ENCODE measurements around the gene ERBB2. TPM values are rescaled to one million over a fixed set of nuclear protein-coding genes. Genes with fewer than 3 reads are reported as not detected.
A peak's percentile ranks its signal among the peaks of the same experiment; 100 is the strongest.

ERBB2 gene
- total and polyA plus RNA-seq, 4 experiments from 2014 or later = 0.55 to 4.5 (median 4.1) TPM; not detected in 1

- Histone ChIP-seq H3K27ac (ENCODE audit: low read depth, low read length) (no peak overlapping the region), H3K4me3 (ENCODE audit: low read length in 2 of 2) (no peak overlapping the region), H3K9me3 (ENCODE audit: control insufficient read depth in 1 of 2, low read length in 2 of 2) (no peaks in the 10 kb centered on the region), H3K27me3 (ENCODE audit: insufficient read depth, low read length) (no peaks in the 10 kb centered on the region), H3K36me3 (ENCODE audit: insufficient read depth, low read length) (peaks cover 33% of the 10 kb centered on the region), H3K4me1 (ENCODE audit: insufficient read depth, low read length) (peaks cover 10% of the 10 kb centered on the region)
- Mint-ChIP-seq H3K4me3 (no peak overlapping the region), H3K27me3 (no peaks in the 10 kb centered on the region), H3K4me1 (peaks cover 18 to 45% (median 23%) of the 10 kb centered on the region in 4 donors), H3K9me3 (peaks cover 0 to 4% (median 0%) of the 10 kb centered on the region in 8 donors), H3K27ac (peak overlapping the region in 1 of 7 donors; percentile 55), H3K36me3 (peaks cover under 1 to 39% of the 10 kb centered on the region in 2 donors)
- intact Hi-C loops (cut with micrococcal nuclease) = no loop called here
- CTCF ChIA-PET (ENCODE audit: partially characterized antibody) = interaction anchor here (0.7 to 7.2 kb wide), 23 partner anchors 10 to 410 kb away, joined by 3 to 102 read pairs (median 5); partner anchors contain the start of genes IKZF3, MIEN1, PNMT and STARD3
- POLR2A ChIA-PET (ENCODE audit: partially characterized antibody) = interaction anchor here (1.2 to 1.8 kb wide), 2 partner anchors 15 to 35 kb away, joined by 3 to 5 read pairs; no protein-coding TSS in a partner anchor
- no peak for DNase-seq
Observed at GRCh38 chr17:39655105-39655504, 44.8 kb upstream of the ERBB2 start.

DNA sequence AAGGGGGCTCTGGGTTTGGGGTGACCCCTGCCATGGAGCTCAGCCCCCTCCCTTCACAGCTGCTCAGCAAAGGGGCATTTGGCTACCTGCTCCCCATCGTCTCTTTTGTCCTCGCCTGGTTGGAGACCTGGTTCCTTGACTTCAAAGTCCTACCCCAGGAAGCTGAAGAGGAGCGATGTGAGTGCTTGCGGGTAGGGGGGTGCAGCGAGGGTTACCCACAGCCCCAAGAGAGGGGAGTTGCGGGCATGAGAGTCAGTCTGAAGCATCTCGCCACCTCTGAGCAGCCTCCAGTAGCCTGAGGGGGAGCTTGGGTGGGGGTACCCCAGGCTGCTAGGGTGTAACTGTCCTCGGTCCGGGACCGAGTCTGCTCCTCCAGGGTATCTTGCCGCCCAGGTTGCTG, 41.5 kb upstream of the ERBB2 start:
- ChIA-PET CTCF (ENCODE audit: partially characterized antibody) (no interaction called here), POLR2A (ENCODE audit: partially characterized antibody) (no interaction called here)
- peaks cover 55% of the 10 kb centered on the region for H3K36me3 ChIP-seq (ENCODE audit: insufficient read depth, low read length)
- intact Hi-C loops (cut with micrococcal nuclease) = no loop called here
- Mint-ChIP-seq H3K4me1 (peaks cover 4 to 23% (median 7%) of the 10 kb centered on the region in 4 donors), H3K27ac (no peak overlapping the region), H3K9me3 (no peaks in the 10 kb centered on the region), H3K36me3 (peaks cover 8 to 53% of the 10 kb centered on the region in 2 donors), H3K27me3 (no peaks in the 10 kb centered on the region), H3K4me3 (no peak overlapping the region)
- no peaks in the 10 kb centered on the region for H3K27me3 ChIP-seq (ENCODE audit: insufficient read depth, low read length)
- no peaks in the 10 kb centered on the region for H3K9me3 ChIP-seq (ENCODE audit: control insufficient read depth in 1 of 2, low read length in 2 of 2)
- H3K4me3 ChIP-seq (ENCODE audit: low read length in 2 of 2) = no peak overlapping the region
- H3K4me1 ChIP-seq (ENCODE audit: insufficient read depth, low read length) = peaks cover 5% of the 10 kb centered on the region
- no peak for DNase-seq
- H3K27ac ChIP-seq (ENCODE audit: low read depth, low read length) = no peak overlapping the region

GRCh38 chr17:39658760-39659159, 41.1 kb upstream of the ERBB2 start:
- no peaks in the 10 kb centered on the region for H3K9me3 Mint-ChIP-seq
- peaks cover 3 to 19% (median 5%) of the 10 kb centered on the region in 4 donors for H3K4me1 Mint-ChIP-seq
- no peaks in the 10 kb centered on the region for H3K27me3 ChIP-seq (ENCODE audit: insufficient read depth, low read length)
- H3K27ac Mint-ChIP-seq = peak overlapping the region in 1 of 7 donors; percentile 48
- ChIA-PET POLR2A (ENCODE audit: partially characterized antibody) (no interaction called here), CTCF (ENCODE audit: partially characterized antibody) (no interaction called here)
- H3K36me3 ChIP-seq (ENCODE audit: insufficient read depth, low read length) = peaks cover 55% of the 10 kb centered on the region
- H3K4me3 ChIP-seq (ENCODE audit: low read length in 2 of 2) = no peak overlapping the region
- intact Hi-C loops (cut with micrococcal nuclease) = no loop called here
- H3K4me1 ChIP-seq (ENCODE audit: insufficient read depth, low read length) = peaks cover under 1% of the 10 kb centered on the region
- H3K27ac ChIP-seq (ENCODE audit: low read depth, low read length) = no peak overlapping the region
- no peak overlapping the region for H3K4me3 Mint-ChIP-seq
- no peaks in the 10 kb centered on the region for H3K27me3 Mint-ChIP-seq
- no peaks in the 10 kb centered on the region for H3K9me3 ChIP-seq (ENCODE audit: control insufficient read depth in 1 of 2, low read length in 2 of 2)
- peaks cover 8 to 51% of the 10 kb centered on the region in 2 donors for H3K36me3 Mint-ChIP-seq
- DNase-seq = no peak

DNA sequence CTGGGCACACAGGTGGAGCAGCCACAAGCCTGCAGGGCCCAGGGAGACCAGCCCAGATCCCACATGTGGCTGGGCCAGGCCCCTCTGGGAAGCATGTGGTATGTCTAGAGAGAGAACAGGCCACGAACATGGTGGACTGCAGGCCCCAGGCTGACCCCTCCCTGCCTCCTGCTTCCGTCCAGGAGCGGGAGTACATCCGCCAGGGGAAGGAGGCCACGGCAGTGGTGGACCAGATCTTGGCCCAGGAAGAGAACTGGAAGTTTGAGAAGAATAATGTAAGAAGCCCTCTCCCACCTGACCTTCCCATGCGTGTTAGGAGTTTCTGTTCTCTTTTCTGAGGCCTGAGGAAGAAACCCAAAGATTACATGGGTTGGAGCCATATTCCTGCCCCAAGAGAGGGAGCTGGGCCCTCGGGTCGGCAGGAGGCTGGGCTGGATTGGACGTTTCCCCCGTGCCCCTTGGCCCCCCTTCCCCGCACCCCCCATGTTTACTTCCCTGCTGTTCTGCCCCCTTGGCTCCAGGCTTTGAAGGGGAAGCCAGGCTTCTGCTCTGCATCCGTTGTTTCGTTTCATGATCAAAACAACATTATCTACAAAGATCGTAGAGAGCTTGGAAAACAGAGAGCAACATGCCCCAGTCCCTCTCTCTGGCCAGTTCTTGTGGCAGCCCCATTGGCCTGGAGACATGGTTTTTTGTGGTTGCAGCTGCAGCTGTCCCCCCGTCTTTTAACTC, 40.4 kb upstream of the ERBB2 start:
- intact Hi-C loops (cut with micrococcal nuclease) = no loop called here
- Histone ChIP-seq H3K4me3 (ENCODE audit: low read length in 2 of 2) (no peak overlapping the region), H3K27me3 (ENCODE audit: insufficient read depth, low read length) (no peaks in the 10 kb centered on the region), H3K36me3 (ENCODE audit: insufficient read depth, low read length) (peaks cover 55% of the 10 kb centered on the region), H3K9me3 (ENCODE audit: control insufficient read depth in 1 of 2, low read length in 2 of 2) (no peaks in the 10 kb centered on the region), H3K4me1 (ENCODE audit: insufficient read depth, low read length) (no peaks in the 10 kb centered on the region), H3K27ac (ENCODE audit: low read depth, low read length) (no peak overlapping the region)
- Mint-ChIP-seq H3K9me3 (no peaks in the 10 kb centered on the region), H3K27me3 (no peaks in the 10 kb centered on the region), H3K36me3 (peaks cover 8 to 50% of the 10 kb centered on the region in 2 donors), H3K4me3 (no peak overlapping the region), H3K27ac (peak overlapping the region in 1 of 7 donors; percentile 12), H3K4me1 (peaks cover 3 to 15% (median 4%) of the 10 kb centered on the region in 4 donors)
- DNase-seq = no peak
- ChIA-PET CTCF (ENCODE audit: partially characterized antibody) (interaction anchor here (1.1 to 1.6 kb wide), 2 partner anchors 9 to 36 kb away, joined by 3 to 8 read pairs; partner anchors contain the start of gene PNMT), POLR2A (ENCODE audit: partially characterized antibody) (no interaction called here)

DNA sequence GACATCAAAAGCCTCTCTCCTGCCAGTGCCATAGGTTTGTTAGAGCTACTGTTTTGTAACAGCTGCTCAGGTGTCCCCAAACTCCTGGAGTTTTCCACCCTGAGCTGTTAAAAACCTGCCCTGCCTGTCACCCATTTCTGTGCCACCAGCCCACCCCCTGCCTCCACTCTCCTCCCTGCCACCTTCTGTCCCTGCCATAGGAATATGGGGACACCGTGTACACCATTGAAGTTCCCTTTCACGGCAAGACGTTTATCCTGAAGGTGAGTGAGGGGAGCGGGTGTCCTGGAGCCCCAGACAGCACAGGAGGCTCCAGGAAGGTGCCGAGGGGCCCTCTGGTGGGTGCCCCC, 39.9 kb upstream of the ERBB2 start:
- Histone ChIP-seq H3K4me3 (ENCODE audit: low read length in 2 of 2) (no peak overlapping the region), H3K36me3 (ENCODE audit: insufficient read depth, low read length) (peaks cover 55% of the 10 kb centered on the region), H3K9me3 (ENCODE audit: control insufficient read depth in 1 of 2, low read length in 2 of 2) (no peaks in the 10 kb centered on the region), H3K27me3 (ENCODE audit: insufficient read depth, low read length) (no peaks in the 10 kb centered on the region), H3K4me1 (ENCODE audit: insufficient read depth, low read length) (no peaks in the 10 kb centered on the region), H3K27ac (ENCODE audit: low read depth, low read length) (no peak overlapping the region)
- intact Hi-C loops (cut with micrococcal nuclease) = no loop called here
- Mint-ChIP-seq H3K27me3 (no peaks in the 10 kb centered on the region), H3K4me1 (peaks cover 1 to 10% (median 4%) of the 10 kb centered on the region in 4 donors), H3K4me3 (no peak overlapping the region), H3K27ac (no peak overlapping the region), H3K36me3 (peaks cover 8 to 49% of the 10 kb centered on the region in 2 donors), H3K9me3 (no peaks in the 10 kb centered on the region)
- CTCF ChIA-PET (ENCODE audit: partially characterized antibody) = interaction anchor here (1.1 to 1.6 kb wide), 2 partner anchors 9 to 36 kb away, joined by 3 to 8 read pairs; partner anchors contain the start of gene PNMT
- no peak for DNase-seq
- POLR2A ChIA-PET (ENCODE audit: partially characterized antibody) = no interaction called here

- no peak for DNase-seq
- Mint-ChIP-seq H3K27me3 (peaks cover 0 to 1% of the 10 kb centered on the region in 2 donors), H3K4me3 (no peak overlapping the region), H3K27ac (peak overlapping the region in 1 of 7 donors; percentile 64), H3K36me3 (peaks cover 8 to 42% of the 10 kb centered on the region in 2 donors), H3K4me1 (peaks cover 0 to 5% (median 3%) of the 10 kb centered on the region in 4 donors), H3K9me3 (no peaks in the 10 kb centered on the region)
- CTCF ChIA-PET (ENCODE audit: partially characterized antibody) = interaction anchor here (1.1 to 1.6 kb wide), 2 partner anchors 8 to 37 kb away, joined by 3 to 8 read pairs; partner anchors contain the start of gene PNMT
- POLR2A ChIA-PET (ENCODE audit: partially characterized antibody) = no interaction called here
- no peak overlapping the region for H3K27ac ChIP-seq (ENCODE audit: low read depth, low read length)
- H3K27me3 ChIP-seq (ENCODE audit: insufficient read depth, low read length) = no peaks in the 10 kb centered on the region
- peaks cover 55% of the 10 kb centered on the region for H3K36me3 ChIP-seq (ENCODE audit: insufficient read depth, low read length)
- H3K4me1 ChIP-seq (ENCODE audit: insufficient read depth, low read length) = no peaks in the 10 kb centered on the region
- H3K4me3 ChIP-seq (ENCODE audit: low read length in 2 of 2) = no peak overlapping the region
- intact Hi-C loops (cut with micrococcal nuclease) = no loop called here
- H3K9me3 ChIP-seq (ENCODE audit: control insufficient read depth in 1 of 2, low read length in 2 of 2) = no peaks in the 10 kb centered on the region
Observed at GRCh38 chr17:39660397-39661385, 39.2 kb upstream of the ERBB2 start.
